Inflammatory macrophage treated with lipopolysaccharide for 4 hours (primary cell): Measurements from ENCODE around the gene WDR20.
A peak's percentile ranks its signal among the peaks of the same experiment; 100 is the strongest.
"Not testable (repeated sequence)": the region's sequence is repeated elsewhere in the genome, so short reads cannot be mapped to it uniquely, and the experiment has no call there.

Source experiments
- DNase-seq: peaks from one replicate; pipeline ENCODE4 v3.0.0-alpha.2; 2020

WDR20 gene

GRCh38 chr14:102172021-102172272 is 32.2 kb downstream of the WDR20 start:
- DNase-seq, result not testable (repeated sequence)

DNA sequence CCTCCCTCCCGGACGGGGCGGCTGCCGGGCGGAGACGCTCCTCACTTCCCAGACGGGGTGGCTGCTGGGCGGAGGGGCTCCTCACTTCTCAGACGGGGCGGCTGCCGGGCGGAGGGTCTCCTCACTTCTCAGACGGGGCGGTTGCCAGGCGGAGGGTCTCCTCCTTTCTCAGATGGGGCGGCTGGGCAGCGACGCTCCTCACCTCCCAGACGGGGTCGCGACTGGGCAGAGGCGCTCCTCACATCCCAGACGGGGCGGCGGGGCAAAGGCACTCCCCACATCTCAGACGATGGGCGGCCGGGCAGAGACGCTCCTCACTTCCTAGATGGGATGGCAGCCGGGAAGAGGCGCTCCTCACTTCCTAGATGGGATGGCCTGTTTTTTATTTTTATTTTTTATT is 33.0 kb downstream of the WDR20 start:
- not testable (repeated sequence) for DNase-seq

DNA sequence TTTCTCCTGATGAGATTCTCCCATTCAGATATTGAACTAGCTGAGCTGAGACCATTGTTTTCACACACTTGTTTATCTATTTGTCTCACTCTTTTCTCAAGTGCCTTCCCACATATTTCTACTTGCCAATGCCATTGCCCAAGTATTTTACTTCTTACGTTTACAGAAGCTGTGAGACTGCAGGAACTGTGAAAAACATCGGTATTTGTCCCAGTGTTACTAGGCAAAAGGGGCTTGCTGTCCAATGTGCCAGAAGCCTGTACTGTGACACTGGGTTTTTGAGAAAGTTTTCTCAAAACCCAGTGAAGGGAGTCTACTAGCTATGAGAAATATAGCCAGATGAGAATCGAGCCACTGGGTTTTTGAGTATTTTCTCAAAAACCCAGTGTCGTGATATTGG is 37.5 kb downstream of the WDR20 start:
- no peak for DNase-seq

DNA sequence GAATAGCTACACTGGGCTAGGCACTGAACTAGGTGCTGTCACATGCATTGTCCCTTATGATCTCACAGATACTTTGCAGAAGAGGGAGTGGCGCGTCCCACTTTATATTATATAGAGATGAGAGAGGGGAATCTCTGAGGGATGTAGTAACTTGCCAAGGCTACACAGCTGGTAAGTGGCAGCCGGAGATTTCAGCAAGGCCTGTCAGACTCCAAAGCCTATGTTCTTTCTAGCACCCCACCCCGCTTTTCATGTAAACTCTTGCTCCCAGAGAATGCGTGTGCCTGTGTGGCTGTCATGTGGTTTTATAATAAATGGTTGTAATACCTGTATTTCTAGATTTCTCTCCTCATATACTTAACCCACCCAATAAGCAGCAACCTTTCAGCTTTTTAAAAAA is 39.1 kb downstream of the WDR20 start:
- no peak for DNase-seq

DNA sequence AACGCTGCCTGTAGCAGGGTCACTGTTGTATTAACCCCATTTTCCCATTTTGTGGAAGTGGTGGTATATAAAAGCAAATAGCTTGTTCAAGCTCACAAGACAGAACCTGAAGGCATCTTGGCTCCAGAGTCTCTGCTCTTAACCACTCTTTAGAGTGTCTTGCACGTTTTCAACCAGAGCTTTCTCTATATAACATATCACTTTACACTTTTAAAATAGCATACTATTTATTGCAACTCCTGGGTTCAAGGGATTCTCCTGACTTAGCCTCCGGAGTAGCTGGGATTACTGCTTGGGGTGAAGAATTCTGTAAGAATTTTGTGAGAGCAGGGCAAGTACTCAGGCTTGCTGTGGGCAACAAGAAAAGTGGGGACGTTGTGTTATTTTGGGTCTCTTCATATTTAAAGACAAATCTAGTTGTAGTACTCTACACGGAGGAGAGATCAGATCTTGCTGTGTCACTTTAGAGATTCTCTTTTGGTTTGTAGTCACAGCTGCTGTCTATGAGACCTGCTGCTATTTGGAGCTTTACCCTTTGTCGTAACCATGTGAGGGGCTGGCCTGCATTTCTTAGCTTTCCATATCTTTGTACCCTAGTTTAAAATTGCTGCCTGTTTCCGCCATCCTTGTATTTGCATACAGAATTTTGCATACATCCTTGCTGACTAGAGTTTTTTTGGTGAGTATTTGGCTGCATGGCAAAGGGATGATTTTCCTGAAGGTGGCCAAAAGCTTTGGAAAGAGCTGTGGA is 40.7 kb downstream of the WDR20 start:
- no peak for DNase-seq

DNA sequence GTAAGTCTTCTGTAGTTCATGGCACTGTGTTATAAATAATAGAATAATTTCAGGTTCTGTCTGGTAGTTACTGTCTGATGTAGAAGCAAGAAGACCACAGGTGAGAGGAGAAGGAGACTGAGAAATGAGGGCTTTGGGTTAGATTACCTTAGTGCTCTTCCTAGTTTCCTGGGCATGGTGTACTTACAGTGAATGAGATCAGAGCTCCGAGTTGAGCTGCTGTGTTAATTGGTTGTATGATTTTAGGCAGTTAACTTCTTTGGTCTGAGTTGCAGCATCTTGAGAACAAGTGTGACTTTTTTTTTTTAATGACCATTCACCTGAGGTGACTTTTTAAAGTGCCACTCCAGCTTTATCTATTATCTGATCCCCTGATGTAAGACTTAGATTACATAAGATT is 41.5 kb downstream of the WDR20 start:
- DNase-seq, result no peak

DNA sequence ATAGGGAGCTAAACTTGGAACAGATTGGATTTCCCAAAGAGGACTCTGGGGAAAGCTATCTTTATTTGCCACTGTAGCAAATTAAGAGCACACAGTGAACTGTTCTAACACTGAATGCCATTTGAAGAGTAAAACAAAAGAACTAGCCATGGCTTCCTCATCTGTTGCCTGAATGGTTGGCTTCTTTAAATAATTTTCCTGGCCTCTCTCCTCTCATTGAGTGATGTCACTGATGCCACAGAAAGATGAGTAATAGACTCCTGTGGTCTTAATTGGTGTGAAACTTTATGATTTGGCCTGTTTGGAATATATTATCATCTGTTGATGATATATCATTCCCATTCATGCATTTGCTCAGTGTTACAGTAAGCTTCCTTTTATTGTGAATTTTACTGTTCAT is 42.5 kb downstream of the WDR20 start:
- DNase-seq, result peak; percentile 61

GRCh38 chr14:102182936-102183619 is 43.4 kb downstream of the WDR20 start:
- DNase-seq, result no peak

DNA sequence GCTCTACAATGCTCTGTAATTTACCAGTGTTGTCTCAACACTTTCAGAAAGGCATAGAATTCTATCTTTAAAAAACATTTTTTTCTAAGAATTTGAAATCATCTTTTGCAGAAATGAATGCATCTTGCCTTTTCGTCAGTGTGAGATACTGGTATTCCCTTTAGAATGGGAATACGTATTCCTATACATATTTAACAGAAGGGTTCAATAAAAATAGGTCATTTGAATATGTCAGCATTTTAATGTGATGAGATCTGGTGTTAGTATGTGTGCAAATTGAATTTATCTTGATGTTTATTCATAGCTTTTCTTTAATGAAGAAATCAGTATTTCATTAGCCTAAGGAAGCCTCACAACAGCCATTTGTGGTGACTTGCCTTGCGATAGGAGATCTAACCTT is 44.2 kb downstream of the WDR20 start:
- no peak for DNase-seq

- peak; percentile 9 for DNase-seq
Observed at GRCh38 chr14:102184316-102185035, 44.8 kb downstream of the WDR20 start.

DNA sequence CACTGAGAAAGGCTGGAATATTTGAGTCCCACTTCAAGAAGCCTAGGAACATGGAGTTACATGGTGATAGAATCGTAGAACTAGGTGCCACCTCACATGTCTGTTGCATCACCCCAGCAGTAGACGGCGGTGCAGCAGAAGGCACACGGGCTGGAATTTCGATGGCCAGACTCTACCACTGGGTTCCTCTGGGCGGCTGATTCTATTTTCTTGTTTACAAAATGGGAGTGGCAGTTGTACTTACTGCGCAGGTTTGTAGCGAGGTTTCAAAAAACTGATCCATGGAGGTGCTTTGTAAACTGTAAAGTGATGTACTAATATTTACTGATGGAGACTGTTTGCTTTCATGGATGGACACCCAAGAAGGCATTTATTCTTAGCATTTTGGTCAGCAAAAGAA is 45.7 kb downstream of the WDR20 start:
- DNase-seq, result no peak

GRCh38 chr14:102187044-102187443 is 47.3 kb downstream of the WDR20 start:
- no peak for DNase-seq

GRCh38 chr14:102187568-102188001 is 47.9 kb downstream of the WDR20 start:
- no peak for DNase-seq

DNA sequence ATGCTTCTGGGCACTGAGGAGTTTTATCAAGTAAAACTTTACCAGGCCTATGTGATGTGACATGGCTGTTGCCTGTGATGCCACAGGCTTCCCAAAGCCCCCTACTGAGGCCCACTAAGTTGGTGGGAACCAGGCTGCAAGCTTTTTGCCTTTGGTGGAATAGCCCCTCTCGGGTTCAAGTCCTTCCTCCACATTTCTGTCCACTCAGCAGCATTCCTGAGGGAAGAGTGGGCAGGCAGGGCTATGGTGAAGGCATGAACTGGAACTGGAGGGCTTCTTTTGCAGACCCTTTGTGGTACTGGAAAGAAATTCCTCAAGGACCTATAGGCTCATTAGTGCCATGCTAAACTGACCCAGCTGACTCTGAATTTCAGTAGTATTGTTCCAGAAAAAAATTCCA is 48.5 kb downstream of the WDR20 start:
- DNase-seq, result no peak

DNA sequence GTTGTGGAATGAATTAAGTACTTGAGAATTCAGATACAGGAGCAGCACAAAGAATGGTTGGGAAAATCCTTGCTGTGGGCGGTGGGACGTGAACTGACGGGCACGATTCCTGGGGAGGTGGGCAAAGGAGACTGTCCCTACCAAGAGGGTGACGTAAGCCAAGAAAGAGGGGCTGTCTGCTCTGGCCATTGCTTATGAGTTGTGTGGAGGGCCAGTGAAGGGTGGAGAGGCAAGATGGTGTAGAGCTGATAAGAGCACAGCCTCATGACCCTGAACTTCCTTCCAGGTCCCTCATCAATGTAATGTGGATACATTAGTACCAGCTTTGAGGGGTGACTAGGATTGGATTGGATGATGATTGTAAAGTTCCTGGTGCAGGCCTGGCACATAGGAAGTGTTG is 50.2 kb downstream of the WDR20 start:
- no peak for DNase-seq

DNA sequence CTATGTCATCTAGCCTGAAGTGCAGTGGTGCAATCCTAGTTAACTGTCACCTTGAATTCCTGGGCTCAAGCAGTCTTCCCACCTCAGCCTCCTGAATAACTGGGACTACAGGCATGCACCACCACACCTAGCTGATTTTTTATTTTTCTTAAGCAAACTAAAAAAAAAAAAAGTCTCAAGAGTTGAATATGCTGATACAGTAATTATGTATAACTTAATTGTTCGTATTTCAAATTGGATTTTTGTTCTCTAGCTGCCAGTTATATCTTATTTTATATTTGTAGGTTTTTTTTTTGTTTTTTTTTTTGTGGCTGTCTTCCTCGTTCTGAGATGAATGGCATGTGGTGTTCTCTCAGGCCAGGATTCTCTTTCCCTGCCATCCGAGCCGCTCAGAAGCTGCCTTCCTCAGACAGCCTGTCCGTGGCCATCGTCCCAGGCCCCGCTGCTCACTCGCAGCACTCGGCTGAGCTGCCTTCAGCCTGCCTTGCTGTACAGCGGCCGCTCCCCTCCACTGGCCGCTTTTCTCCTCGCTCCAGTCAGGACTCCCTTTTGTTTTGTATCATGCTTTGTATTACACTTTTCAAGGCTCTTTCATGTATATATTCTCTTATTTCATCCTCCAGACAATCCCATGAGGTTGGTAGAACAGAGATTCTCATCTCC is 53.3 kb downstream of the WDR20 start:
- no peak for DNase-seq

- DNase-seq, result no peak
Observed at GRCh38 chr14:102194856-102195255, 55.2 kb downstream of the WDR20 start.

GRCh38 chr14:102195446-102195845 is 55.7 kb downstream of the WDR20 start:
- DNase-seq, result no peak

GRCh38 chr14:102196039-102196901 is 56.6 kb downstream of the WDR20 start:
- no peak for DNase-seq

DNA sequence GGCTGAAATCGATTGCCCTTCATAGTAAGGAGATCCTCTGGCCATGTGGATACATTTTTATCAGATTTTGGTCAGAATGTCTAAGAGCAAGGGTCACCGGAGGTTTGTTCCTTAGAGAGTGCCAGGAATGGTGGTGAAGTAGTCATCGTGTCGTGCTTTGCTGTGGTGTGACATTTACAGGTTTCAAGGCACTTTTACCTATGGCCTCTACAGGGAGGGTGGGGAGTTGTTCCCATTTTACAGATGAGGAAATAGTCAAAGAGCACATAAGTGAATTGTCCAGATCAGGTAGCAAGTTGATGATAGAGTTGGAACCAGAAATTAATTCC is 57.2 kb downstream of the WDR20 start:
- DNase-seq, result no peak

- DNase-seq, result no peak
Observed at GRCh38 chr14:102197317-102197853, 57.7 kb downstream of the WDR20 start.

- no peak for DNase-seq
Observed at GRCh38 chr14:102200690-102201352, 61.1 kb downstream of the WDR20 start.
